HG03432 (cell line): Measurements from ENCODE around the gene TDO2.
"Not testable (repeated sequence)": the region's sequence is repeated elsewhere in the genome, so short reads cannot be mapped to it uniquely, and the experiment has no call there.

ENCODE experiments used
- ATAC-seq: cut with Tn5 transposase; IDR thresholded peaks from one replicate; pipeline ENCODE4 v1.9.1; 2021; ENCODE audit warnings: mild to moderate bottlenecking, moderate library complexity; ENCODE audit not compliant: unreplicated experiment

TDO2 gene

GRCh38 chr4:155906554-155907247 lies 3.2 kb downstream of the TDO2 start:
- ATAC-seq = no peak

DNA sequence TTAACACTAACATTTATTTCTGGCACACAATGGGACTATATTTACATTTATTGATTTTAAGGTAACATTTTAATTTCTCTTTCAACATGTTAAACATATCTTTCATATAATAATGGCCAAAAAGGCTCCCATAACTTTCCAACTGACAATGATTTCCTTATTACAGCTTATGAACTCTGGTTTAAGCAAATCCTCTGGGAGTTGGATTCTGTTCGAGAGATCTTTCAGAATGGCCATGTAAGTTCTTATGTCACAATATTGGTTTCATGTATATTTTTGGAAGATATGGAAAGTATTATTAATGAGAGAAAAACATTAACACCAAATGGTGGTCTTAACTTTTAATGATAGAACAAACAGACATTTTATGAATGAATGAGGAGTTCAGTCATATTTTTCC lies 4.1 kb downstream of the TDO2 start:
- ATAC-seq = no peak

DNA sequence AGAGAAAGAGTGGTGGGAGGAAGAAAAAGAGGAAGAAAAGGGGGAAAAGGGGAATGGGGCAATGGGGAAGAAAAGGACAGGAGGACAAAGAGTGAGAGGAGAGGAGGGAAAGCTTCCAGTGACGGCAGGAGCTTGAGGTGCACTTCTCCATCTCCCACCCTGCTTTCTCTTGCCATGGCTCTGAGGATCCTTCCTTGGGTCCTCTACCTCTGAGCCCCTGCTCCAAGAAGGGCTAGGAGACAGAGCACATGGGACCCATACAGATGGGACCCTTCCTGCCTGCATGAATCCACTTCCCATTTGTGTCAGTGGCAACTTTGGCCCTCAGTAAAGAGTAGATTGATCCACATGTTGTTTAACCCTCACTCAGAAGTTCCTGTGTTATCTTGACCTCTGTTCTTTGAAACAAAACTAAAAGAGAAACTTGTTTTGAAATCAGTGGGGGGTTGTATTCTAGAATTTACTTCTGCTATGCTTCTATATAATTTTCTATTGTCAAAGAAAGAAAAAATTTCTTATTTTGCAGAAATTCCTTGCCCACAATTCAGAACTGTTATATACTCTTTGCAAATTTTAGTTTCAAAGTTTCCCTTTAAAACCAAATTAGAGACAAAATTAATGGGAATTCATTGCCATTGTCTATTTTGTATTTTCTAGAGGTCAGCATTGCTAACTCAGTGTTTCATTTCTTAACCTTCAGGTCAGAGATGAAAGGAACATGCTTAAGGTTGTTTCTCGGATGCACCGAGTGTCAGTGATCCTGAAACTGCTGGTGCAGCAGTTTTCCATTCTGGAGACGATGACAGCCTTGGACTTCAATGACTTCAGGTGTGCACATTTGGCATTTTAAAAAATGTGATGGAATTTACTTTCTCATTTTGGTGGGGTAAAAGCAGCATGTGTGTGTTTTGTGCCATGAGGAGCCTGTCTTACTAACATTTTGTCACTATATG lies 5.0 kb downstream of the TDO2 start:
- no peak for ATAC-seq

- no peak for ATAC-seq
These were observed 6.2 kb downstream of the TDO2 start for GRCh38 chr4:155909615-155910226.

DNA sequence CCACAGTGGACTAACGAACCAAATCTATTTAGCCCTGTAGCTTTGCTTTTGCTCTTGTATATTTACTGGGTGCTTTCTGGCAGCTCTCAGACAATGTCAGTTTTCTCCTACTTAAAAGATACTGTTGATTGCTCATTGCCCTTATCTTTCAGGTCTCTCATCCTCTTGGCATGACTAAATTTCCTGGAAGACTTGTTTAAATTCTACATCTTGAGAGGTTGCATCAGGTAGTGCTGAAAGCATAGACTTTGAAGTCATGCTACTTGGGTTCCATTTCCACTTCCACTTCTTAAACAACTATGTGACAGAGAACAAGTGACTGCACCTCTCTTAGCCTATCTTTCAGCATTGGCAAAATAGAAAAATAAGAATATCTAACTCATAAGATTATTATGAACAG lies 8.4 kb downstream of the TDO2 start:
- ATAC-seq = no peak

DNA sequence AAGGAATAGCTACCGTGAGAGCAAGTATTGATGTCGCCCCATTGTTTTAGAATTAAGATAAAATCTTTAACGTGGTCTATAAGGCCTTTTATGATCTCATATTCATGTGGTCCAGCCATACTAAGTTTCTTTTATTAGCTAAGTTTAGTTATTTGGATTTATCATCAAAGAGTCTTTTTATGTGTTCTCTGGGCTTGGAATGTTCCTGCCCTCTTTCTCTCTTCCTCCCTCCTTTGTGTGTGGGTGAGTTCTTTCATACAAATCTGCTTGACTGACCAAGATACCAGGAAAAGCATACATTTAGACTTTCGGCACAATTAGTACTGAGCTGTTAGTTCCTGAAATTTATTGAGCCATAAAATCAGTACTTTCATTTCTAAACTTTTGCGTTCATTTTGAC lies 11.3 kb downstream of the TDO2 start:
- no peak for ATAC-seq

GRCh38 chr4:155921597-155921996 lies 18.1 kb downstream of the TDO2 start:
- no peak for ATAC-seq

DNA sequence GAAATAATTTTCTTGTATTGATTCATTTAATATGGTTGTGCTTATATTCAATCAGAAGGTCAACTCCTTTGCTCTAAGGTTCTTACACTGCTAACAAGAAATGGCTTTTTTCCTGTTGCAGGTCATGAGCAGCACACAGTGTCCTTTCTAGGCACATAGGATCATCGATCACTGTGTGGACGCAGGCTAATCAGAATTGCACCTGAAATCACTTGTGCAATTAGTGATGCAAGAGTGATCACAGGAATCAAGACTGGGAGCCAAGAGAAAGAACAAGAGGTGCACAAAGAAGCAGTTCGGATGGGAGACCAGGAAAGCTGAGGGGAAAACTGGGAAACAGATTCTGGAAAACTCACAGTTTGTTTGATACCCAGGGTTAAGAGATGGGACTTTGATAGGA lies 21.1 kb downstream of the TDO2 start:
- no peak for ATAC-seq

DNA sequence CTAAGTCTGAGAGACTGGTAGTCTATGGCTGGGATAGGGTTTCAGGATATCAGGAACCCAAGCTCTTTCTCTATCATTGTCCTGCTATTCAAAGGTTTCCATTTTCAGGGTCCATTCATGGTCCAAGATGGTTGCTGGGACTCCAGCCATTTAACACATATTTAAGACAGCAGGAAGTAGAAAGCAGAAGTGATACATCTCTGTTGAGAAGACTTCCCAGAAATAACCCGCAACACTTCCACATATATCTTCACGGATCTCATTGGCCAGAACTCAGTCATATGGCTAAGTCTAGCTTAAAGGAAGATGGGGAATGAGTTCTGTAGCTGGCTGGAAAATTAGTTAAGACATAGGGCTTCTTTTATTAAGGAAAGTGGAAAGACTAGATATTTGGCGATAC lies 26.3 kb downstream of the TDO2 start:
- ATAC-seq = no peak

DNA sequence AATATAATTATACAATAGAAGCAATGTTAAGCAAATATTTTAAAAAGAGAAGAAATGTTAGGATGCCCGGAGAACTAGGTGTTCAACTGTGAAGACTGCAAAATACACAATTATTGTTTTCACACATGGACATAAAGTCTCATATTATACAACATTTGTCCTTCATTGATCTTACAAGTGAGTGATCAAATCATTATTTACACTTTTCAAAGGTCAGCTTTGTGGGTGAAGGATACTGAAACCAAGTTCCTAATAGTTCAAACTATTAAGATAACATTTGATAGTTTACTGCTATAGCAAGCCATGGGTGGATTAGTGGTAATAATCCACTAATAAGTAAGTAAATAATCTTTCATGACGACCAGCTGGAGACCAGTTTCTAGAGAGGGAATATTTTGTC lies 26.8 kb downstream of the TDO2 start:
- ATAC-seq = no peak

- no peak for ATAC-seq
These were observed 28.1 kb downstream of the TDO2 start for GRCh38 chr4:155931634-155932033.

DNA sequence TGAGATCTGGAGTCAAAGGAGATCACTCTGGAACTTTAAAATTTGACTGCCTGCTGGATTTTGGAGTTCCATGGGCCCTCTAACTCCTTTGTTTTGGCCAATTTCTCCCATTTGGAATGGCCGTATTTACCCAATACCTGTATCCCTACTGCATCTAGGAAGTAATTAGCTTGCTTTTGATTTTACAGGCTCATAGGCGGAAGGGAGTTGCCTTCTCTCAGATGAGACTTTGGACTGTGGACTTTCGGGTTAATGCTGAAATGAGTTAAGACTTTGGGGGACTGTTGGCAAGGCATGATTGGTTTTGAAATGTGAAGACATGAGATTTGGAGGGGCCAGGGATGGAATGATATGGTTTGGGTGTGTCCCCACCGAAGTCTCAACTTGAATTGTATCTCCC lies 31.1 kb downstream of the TDO2 start:
- not testable (repeated sequence) for ATAC-seq

GRCh38 chr4:155935389-155935986 lies 32.0 kb downstream of the TDO2 start:
- no peak for ATAC-seq

- ATAC-seq = no peak
These were observed 37.7 kb downstream of the TDO2 start for GRCh38 chr4:155941085-155941790.

- ATAC-seq = no peak
These were observed 38.3 kb downstream of the TDO2 start for GRCh38 chr4:155941820-155942219.

GRCh38 chr4:155943605-155944291 lies 40.3 kb downstream of the TDO2 start:
- no peak for ATAC-seq

GRCh38 chr4:155944516-155944915 lies 41.0 kb downstream of the TDO2 start:
- ATAC-seq = no peak

- ATAC-seq = no peak
These were observed 43.0 kb downstream of the TDO2 start for GRCh38 chr4:155946486-155946885.

GRCh38 chr4:155948541-155948940 lies 45.0 kb downstream of the TDO2 start:
- ATAC-seq = no peak

DNA sequence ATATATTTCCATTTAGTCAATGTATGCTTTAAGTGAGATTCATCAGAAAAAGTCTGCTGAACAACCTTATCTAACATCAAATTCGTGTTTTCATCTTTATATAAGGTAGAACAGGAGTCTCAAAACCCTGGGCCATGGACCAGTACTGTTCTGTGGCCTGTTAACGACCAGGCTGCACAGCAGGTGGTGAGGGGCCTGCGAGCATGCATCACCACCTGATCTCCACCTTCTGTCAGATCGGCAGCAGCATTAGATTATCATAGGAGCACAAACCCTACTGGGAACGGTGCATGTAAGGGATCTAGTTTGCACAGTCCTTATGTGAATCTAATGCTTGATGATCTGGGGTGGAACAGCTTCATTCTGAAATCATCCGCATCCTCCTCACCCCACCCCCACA lies 47.0 kb downstream of the TDO2 start:
- ATAC-seq = no peak
